Measurements from ENCODE around the gene SCARF1.

DNA sequence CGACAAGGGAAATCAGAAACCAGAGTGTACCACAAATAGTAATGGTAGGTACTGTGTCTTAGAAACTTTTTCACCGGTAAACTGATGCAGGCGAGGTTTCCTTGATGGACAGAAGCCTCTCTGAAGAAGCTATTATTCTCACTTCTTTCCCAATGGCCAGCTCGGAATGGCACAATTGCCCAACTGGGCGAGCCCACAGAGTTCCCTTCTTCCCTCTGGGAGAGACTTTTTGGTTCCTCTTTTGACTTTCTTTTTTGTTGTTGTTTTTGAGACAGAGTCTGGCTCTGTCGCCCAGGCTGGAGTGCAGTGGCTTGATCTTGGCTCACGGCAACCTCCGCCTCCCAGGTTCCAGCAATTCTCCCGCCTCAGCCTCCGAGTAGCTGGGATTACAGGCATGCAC is 33.8 kb downstream of the SCARF1 start:
- TF ChIP-seq, protein P1, sequence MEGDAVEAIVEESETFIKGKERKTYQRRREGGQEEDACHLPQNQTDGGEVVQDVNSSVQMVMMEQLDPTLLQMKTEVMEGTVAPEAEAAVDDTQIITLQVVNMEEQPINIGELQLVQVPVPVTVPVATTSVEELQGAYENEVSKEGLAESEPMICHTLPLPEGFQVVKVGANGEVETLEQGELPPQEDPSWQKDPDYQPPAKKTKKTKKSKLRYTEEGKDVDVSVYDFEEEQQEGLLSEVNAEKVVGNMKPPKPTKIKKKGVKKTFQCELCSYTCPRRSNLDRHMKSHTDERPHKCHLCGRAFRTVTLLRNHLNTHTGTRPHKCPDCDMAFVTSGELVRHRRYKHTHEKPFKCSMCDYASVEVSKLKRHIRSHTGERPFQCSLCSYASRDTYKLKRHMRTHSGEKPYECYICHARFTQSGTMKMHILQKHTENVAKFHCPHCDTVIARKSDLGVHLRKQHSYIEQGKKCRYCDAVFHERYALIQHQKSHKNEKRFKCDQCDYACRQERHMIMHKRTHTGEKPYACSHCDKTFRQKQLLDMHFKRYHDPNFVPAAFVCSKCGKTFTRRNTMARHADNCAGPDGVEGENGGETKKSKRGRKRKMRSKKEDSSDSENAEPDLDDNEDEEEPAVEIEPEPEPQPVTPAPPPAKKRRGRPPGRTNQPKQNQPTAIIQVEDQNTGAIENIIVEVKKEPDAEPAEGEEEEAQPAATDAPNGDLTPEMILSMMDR (IDR thresholded peaks at IDR 0.05; ENCODE audit: poor library complexity, severe bottlenecking) = no peak
- no peak for TF ChIP-seq EP300 (conservative IDR thresholded peaks at IDR 0.05; ENCODE audit: poor library complexity, severe bottlenecking)
- no peak for TF ChIP-seq RAD21 (conservative IDR thresholded peaks at IDR 0.05)
- TF ChIP-seq EZH2 (IDR thresholded peaks at IDR 0.05; ENCODE audit: borderline replicate concordance, insufficient read depth, low read length, poor library complexity, severe bottlenecking) = no peak
- no peak for TF ChIP-seq TAF1 (IDR thresholded peaks at IDR 0.05; ENCODE audit: low read depth)
- TF ChIP-seq, protein P2, sequence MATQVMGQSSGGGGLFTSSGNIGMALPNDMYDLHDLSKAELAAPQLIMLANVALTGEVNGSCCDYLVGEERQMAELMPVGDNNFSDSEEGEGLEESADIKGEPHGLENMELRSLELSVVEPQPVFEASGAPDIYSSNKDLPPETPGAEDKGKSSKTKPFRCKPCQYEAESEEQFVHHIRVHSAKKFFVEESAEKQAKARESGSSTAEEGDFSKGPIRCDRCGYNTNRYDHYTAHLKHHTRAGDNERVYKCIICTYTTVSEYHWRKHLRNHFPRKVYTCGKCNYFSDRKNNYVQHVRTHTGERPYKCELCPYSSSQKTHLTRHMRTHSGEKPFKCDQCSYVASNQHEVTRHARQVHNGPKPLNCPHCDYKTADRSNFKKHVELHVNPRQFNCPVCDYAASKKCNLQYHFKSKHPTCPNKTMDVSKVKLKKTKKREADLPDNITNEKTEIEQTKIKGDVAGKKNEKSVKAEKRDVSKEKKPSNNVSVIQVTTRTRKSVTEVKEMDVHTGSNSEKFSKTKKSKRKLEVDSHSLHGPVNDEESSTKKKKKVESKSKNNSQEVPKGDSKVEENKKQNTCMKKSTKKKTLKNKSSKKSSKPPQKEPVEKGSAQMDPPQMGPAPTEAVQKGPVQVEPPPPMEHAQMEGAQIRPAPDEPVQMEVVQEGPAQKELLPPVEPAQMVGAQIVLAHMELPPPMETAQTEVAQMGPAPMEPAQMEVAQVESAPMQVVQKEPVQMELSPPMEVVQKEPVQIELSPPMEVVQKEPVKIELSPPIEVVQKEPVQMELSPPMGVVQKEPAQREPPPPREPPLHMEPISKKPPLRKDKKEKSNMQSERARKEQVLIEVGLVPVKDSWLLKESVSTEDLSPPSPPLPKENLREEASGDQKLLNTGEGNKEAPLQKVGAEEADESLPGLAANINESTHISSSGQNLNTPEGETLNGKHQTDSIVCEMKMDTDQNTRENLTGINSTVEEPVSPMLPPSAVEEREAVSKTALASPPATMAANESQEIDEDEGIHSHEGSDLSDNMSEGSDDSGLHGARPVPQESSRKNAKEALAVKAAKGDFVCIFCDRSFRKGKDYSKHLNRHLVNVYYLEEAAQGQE (IDR thresholded peaks at IDR 0.05; ENCODE audit: borderline replicate concordance) = no peak
- TF ChIP-seq POLR2AphosphoS5 (IDR thresholded peaks at IDR 0.05) = no peak
- TF ChIP-seq SMC3 (conservative IDR thresholded peaks at IDR 0.05; ENCODE audit: poor library complexity) = no peak

All from neural cell (in vitro differentiated cells).